Measurements from ENCODE around the gene TIMM10B. TPM values are rescaled to one million over a fixed set of nuclear protein-coding genes. Genes with fewer than 3 reads are reported as not detected.

TIMM10B gene
- total and polyA plus RNA-seq, 9 of the 15 experiments (the other 6 are each of a cell fraction or from before 2014, with no cell fraction given) = 43.2 to 163 (median 57.0) TPM

DNA sequence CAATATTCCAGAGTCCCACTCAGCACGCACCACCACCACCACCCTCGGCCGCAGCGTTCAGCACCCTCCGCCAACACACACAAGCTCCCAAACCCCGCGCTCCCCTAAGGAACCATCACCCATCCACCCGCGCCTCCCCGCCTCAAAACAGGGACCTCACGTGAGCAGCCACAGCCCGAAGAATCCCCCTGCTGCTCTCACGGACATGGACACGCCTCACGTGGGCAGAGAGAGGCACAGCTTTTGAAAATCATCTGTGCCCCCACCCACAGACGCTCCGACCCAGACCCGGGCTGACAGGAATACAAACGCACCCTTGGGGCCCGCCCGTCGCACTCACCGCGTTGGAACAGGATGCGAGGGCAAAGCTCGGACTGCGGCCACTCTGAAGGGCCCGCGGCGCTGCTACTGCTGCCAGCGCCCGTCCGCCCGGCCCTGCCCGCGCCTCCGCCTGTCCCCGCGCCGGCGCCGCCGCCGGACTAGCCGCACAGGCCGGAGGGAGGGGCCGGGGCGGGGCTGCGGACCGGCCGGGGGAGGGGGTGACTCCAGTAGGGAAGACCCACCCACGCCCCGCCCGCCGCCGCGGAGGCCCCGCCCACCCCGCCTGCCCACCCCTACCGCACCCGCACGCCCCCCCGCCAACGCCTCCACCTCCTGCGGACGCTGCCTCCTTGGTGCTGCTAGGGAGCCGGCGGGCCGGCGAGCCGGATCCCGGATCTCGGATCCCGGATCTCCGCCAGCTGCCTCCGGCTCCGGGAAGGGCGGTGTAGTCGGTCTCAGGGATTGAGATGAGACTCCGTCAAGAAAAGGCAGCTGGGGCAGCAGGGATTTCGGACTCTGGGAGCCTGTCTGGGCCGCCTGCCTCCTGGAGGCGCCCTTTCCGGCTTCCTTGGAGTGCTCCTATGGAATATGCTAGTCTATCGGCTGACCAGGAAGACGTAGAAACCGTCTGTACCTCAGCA is 7.6 kb upstream of the TIMM10B start, which contains the start of gene TRIM3 (continued):
- TF ChIP-seq, protein P1, sequence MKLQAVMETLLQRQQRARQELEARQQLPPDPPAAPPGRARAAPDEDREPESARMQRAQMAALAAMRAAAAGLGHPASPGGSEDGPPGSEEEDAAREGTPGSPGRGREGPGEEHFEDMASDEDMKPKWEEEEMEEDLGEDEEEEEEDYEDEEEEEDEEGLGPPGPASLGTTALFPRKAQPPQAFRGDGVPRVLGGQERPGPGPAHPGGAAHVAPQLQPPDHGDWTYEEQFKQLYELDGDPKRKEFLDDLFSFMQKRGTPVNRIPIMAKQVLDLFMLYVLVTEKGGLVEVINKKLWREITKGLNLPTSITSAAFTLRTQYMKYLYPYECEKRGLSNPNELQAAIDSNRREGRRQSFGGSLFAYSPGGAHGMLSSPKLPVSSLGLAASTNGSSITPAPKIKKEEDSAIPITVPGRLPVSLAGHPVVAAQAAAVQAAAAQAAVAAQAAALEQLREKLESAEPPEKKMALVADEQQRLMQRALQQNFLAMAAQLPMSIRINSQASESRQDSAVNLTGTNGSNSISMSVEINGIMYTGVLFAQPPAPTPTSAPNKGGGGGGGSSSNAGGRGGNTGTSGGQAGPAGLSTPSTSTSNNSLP (IDR thresholded peaks at IDR 0.05; ENCODE audit: borderline replicate concordance, low read depth, low read length) = no peak
- TF ChIP-seq ZNF41 (CRISPR knock-in tag; conservative IDR thresholded peaks at IDR 0.05) (no peak), MTA1 (IDR thresholded peaks at IDR 0.05; ENCODE audit: borderline replicate concordance) (no peak), ETV5 (CRISPR knock-in tag; IDR thresholded peaks at IDR 0.05; ENCODE audit: low read depth) (peak; percentile 37; the same call in 1 of the 2 replicates), RAD51 (IDR thresholded peaks at IDR 0.05; ENCODE audit: borderline replicate concordance, low read depth) (no peak), DIDO1 (tag; IDR thresholded peaks at IDR 0.05; ENCODE audit: low read depth) (no peak), CEBPG (CRISPR knock-in tag; IDR thresholded peaks at IDR 0.05) (no peak), CEBPG (tag; conservative IDR thresholded peaks at IDR 0.05 in 1 of 2, IDR thresholded peaks at IDR 0.05 in 1 of 2) (no peak)
- TF ChIP-seq, protein P2, sequence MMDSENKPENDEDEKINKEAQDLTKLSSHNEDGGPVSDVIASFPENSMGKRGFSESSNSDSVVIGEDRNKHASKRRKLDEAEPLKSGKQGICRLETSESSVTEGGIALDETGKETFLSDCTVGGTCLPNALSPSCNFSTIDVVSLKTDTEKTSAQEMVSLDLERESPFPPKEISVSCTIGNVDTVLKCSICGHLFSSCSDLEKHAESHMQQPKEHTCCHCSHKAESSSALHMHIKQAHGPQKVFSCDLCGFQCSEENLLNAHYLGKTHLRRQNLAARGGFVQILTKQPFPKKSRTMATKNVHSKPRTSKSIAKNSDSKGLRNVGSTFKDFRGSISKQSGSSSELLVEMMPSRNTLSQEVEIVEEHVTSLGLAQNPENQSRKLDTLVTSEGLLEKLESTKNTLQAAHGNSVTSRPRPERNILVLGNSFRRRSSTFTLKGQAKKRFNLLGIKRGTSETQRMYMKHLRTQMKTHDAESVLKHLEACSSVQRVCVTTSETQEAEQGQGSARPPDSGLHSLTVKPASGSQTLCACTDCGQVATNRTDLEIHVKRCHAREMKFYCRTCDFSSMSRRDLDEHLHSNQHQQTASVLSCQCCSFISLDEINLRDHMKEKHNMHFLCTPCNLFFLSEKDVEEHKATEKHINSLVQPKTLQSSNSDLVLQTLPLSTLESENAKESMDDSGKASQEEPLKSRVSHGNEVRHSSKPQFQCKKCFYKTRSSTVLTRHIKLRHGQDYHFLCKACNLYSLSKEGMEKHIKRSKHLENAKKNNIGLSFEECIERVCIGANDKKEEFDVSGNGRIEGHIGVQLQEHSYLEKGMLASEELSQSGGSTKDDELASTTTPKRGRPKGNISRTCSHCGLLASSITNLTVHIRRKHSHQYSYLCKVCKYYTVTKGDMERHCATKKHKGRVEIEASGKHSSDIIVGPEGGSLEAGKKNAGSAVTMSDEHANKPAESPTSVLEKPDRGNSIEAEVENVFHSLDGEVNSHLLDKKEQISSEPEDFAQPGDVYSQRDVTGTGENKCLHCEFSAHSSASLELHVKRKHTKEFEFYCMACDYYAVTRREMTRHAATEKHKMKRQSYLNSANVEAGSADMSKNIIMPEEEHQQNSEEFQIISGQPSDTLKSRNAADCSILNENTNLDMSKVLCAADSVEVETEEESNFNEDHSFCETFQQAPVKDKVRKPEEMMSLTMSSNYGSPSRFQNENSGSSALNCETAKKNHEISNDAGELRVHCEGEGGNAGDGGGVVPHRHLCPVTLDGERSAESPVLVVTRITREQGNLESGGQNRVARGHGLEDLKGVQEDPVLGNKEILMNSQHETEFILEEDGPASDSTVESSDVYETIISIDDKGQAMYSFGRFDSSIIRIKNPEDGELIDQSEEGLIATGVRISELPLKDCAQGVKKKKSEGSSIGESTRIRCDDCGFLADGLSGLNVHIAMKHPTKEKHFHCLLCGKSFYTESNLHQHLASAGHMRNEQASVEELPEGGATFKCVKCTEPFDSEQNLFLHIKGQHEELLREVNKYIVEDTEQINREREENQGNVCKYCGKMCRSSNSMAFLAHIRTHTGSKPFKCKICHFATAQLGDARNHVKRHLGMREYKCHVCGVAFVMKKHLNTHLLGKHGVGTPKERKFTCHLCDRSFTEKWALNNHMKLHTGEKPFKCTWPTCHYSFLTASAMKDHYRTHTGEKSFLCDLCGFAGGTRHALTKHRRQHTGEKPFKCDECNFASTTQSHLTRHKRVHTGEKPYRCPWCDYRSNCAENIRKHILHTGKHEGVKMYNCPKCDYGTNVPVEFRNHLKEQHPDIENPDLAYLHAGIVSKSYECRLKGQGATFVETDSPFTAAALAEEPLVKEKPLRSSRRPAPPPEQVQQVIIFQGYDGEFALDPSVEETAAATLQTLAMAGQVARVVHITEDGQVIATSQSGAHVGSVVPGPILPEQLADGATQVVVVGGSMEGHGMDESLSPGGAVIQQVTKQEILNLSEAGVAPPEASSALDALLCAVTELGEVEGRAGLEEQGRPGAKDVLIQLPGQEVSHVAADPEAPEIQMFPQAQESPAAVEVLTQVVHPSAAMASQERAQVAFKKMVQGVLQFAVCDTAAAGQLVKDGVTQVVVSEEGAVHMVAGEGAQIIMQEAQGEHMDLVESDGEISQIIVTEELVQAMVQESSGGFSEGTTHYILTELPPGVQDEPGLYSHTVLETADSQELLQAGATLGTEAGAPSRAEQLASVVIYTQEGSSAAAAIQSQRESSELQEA (IDR thresholded peaks at IDR 0.05; ENCODE audit: low read depth) = no peak
- TF ChIP-seq, protein P3, sequence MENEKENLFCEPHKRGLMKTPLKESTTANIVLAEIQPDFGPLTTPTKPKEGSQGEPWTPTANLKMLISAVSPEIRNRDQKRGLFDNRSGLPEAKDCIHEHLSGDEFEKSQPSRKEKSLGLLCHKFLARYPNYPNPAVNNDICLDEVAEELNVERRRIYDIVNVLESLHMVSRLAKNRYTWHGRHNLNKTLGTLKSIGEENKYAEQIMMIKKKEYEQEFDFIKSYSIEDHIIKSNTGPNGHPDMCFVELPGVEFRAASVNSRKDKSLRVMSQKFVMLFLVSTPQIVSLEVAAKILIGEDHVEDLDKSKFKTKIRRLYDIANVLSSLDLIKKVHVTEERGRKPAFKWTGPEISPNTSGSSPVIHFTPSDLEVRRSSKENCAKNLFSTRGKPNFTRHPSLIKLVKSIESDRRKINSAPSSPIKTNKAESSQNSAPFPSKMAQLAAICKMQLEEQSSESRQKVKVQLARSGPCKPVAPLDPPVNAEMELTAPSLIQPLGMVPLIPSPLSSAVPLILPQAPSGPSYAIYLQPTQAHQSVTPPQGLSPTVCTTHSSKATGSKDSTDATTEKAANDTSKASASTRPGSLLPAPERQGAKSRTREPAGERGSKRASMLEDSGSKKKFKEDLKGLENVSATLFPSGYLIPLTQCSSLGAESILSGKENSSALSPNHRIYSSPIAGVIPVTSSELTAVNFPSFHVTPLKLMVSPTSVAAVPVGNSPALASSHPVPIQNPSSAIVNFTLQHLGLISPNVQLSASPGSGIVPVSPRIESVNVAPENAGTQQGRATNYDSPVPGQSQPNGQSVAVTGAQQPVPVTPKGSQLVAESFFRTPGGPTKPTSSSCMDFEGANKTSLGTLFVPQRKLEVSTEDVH (IDR thresholded peaks at IDR 0.05; ENCODE audit: low read depth, partially characterized antibody) = peak; percentile 19
- TF ChIP-seq, protein P4, sequence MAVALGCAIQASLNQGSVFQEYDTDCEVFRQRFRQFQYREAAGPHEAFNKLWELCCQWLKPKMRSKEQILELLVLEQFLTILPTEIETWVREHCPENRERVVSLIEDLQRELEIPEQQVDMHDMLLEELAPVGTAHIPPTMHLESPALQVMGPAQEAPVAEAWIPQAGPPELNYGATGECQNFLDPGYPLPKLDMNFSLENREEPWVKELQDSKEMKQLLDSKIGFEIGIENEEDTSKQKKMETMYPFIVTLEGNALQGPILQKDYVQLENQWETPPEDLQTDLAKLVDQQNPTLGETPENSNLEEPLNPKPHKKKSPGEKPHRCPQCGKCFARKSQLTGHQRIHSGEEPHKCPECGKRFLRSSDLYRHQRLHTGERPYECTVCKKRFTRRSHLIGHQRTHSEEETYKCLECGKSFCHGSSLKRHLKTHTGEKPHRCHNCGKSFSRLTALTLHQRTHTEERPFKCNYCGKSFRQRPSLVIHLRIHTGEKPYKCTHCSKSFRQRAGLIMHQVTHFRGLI (CRISPR knock-in tag; IDR thresholded peaks at IDR 0.05) = no peak
